Measurements from ENCODE around the gene ZSCAN22. TPM values are rescaled to one million over a fixed set of nuclear protein-coding genes. Genes with fewer than 3 reads are reported as not detected.

The ZSCAN22 gene
- 1.3 and 1.9 TPM in 2 replicates for total RNA-seq

GRCh38 chr19:58326914-58327726 is at the start of gene ZSCAN22:
Gene ZSCAN22 (plus strand): TSS chr19:58326994. CDS start chr19:58334803, 7,809 bp downstream.
- peak; percentile 74 for DNase-seq (ENCODE audit: low read depth)
- TF ChIP-seq CTCF (conservative IDR thresholded peaks at IDR 0.05; ENCODE audit: low read depth, low read length): no peak
- H3K4me3 ChIP-seq (ENCODE audit: low read depth, low read length): peak within 1 kb of the TSS; percentile 93

- H3K4me3 ChIP-seq (ENCODE audit: low read depth, low read length): no peak overlapping the region
- DNase-seq (ENCODE audit: low read depth): no peak
- no peak for TF ChIP-seq CTCF (conservative IDR thresholded peaks at IDR 0.05; ENCODE audit: low read depth, low read length)
Measured at GRCh38 chr19:58277197-58277596, 49.6 kb upstream of the ZSCAN22 start.

- no peak for TF ChIP-seq CTCF (conservative IDR thresholded peaks at IDR 0.05; ENCODE audit: low read depth, low read length)
- no peak for DNase-seq (ENCODE audit: low read depth)
- H3K4me3 ChIP-seq (ENCODE audit: low read depth, low read length): peak overlapping the region; percentile 77
Measured at GRCh38 chr19:58277748-58278540, 48.9 kb upstream of the ZSCAN22 start.

GRCh38 chr19:58278541-58279041 is 48.2 kb upstream of the ZSCAN22 start, which contains the start of gene ZNF8:
Gene ZNF8 (plus strand): TSS chr19:58278955. CDS start chr19:58279082, 127 bp downstream.
- peak within 1 kb of the TSS; percentile 77 for H3K4me3 ChIP-seq (ENCODE audit: low read depth, low read length)
- TF ChIP-seq CTCF (conservative IDR thresholded peaks at IDR 0.05; ENCODE audit: low read depth, low read length): no peak
- peak; percentile 80 for DNase-seq (ENCODE audit: low read depth)

GRCh38 chr19:58279042-58279924 is 47.5 kb upstream of the ZSCAN22 start:
- TF ChIP-seq CTCF (conservative IDR thresholded peaks at IDR 0.05; ENCODE audit: low read depth, low read length): no peak
- DNase-seq (ENCODE audit: low read depth): no peak
- peak overlapping the region; percentile 77 for H3K4me3 ChIP-seq (ENCODE audit: low read depth, low read length)

- TF ChIP-seq CTCF (conservative IDR thresholded peaks at IDR 0.05; ENCODE audit: low read depth, low read length): no peak
- peak overlapping the region; percentile 77 for H3K4me3 ChIP-seq (ENCODE audit: low read depth, low read length)
- peak; percentile 29 for DNase-seq (ENCODE audit: low read depth)
Measured at GRCh38 chr19:58279925-58280316, 46.9 kb upstream of the ZSCAN22 start.
